H9 (cell line): ENCODE results near the gene RANBP17. TPM values are rescaled to one million over a fixed set of nuclear protein-coding genes. Genes with fewer than 3 reads are reported as not detected.

Source experiments
- DNase-seq: peaks from one replicate; pipeline ENCODE4 v3.0.0-alpha.2; 2017
- H2AFZ ChIP-seq: one replicate; pipeline ENCODE4 v1.6.1; 2013; ENCODE audit warnings: mild to moderate bottlenecking, low read length, control low read depth, moderate library complexity
- H2AK5ac ChIP-seq: 2 replicates; pipeline ENCODE4 v1.6.1; 2013; ENCODE audit warnings: low read length, control low read depth, mixed read lengths; ENCODE audit not compliant: insufficient read length
- H2BK120ac ChIP-seq: one replicate; pipeline ENCODE4 v1.6.1; 2013; ENCODE audit warnings: low read depth, mild to moderate bottlenecking, low read length, control low read depth, inconsistent platforms; ENCODE audit not compliant: poor library complexity, severe bottlenecking
- H2BK12ac ChIP-seq: 2 replicates; pipeline ENCODE4 v1.6.1; 2013; ENCODE audit warnings: low read length, control low read depth, mixed read lengths, low read depth; ENCODE audit not compliant: insufficient read length
- H2BK15ac ChIP-seq: 2 replicates; pipeline ENCODE4 v1.6.1; 2013; ENCODE audit warnings: low read depth, low read length, control low read depth
- H2BK20ac ChIP-seq: one replicate; pipeline ENCODE4 v1.6.1; 2013; ENCODE audit warnings: low read depth, mild to moderate bottlenecking, low read length, control low read depth, inconsistent platforms; ENCODE audit not compliant: poor library complexity, severe bottlenecking
- H2BK5ac ChIP-seq: 2 replicates; pipeline ENCODE4 v1.6.1; 2013; ENCODE audit warnings: low read length, control low read depth, mixed read lengths; ENCODE audit not compliant: insufficient read length
- H3K14ac ChIP-seq: 2 replicates; pipeline ENCODE4 v1.6.1; 2013; ENCODE audit warnings: low read length, control low read depth; ENCODE audit not compliant: insufficient read depth
- H3K18ac ChIP-seq: 2 replicates; pipeline ENCODE4 v1.6.1; 2013; ENCODE audit warnings: low read depth, mild to moderate bottlenecking, mixed read lengths, low read length, control low read depth; ENCODE audit not compliant: insufficient read length
- H3K23ac ChIP-seq: 2 replicates; pipeline ENCODE4 v1.6.1; 2013; ENCODE audit warnings: low read length, control low read depth, mixed read lengths, low read depth; ENCODE audit not compliant: insufficient read length
- H3K23me2 ChIP-seq: 2 replicates; pipeline ENCODE4 v1.6.1; 2013; ENCODE audit warnings: low read depth, mild to moderate bottlenecking, mixed read lengths, low read length, control low read depth; ENCODE audit not compliant: insufficient read length, poor library complexity, severe bottlenecking
- H3K27ac ChIP-seq: 2 replicates; pipeline ENCODE4 v1.5.1; 2013; ENCODE audit warnings: low read length, control low read depth, mixed read lengths, low read depth; ENCODE audit not compliant: insufficient read length
- H3K27me3 ChIP-seq: 2 replicates; pipeline ENCODE4 v1.6.1; 2013; ENCODE audit warnings: low read length, control low read depth, inconsistent platforms; ENCODE audit not compliant: insufficient read depth
- H3K4ac ChIP-seq: 2 replicates; pipeline ENCODE4 v1.6.1; 2013; ENCODE audit warnings: low read depth, mild to moderate bottlenecking, control low read depth, inconsistent platforms, low read length, moderate library complexity
- H3K4me1 ChIP-seq: 2 replicates; pipeline ENCODE4 v1.6.1; 2013; ENCODE audit warnings: low read length, control low read depth, inconsistent platforms; ENCODE audit not compliant: insufficient read depth
- H3K4me2 ChIP-seq: 2 replicates; pipeline ENCODE4 v1.6.1; 2013; ENCODE audit warnings: low read length, control low read depth, mixed read lengths; ENCODE audit not compliant: insufficient read length, insufficient read depth
- H3K56ac ChIP-seq: 2 replicates; pipeline ENCODE4 v1.6.1; 2013; ENCODE audit warnings: low read depth, mild to moderate bottlenecking, mixed read lengths, low read length, control low read depth; ENCODE audit not compliant: insufficient read length
- H3K79me1 ChIP-seq: 2 replicates; pipeline ENCODE4 v1.6.1; 2013; ENCODE audit warnings: low read depth, mild to moderate bottlenecking, moderate library complexity, low read length, control low read depth, inconsistent platforms; ENCODE audit not compliant: insufficient read depth, poor library complexity, severe bottlenecking
- H3K79me2 ChIP-seq: 2 replicates; pipeline ENCODE4 v1.6.1; 2013; ENCODE audit warnings: low read length, control low read depth, inconsistent platforms; ENCODE audit not compliant: insufficient read depth
- H3K9ac ChIP-seq: 2 replicates; pipeline ENCODE4 v1.6.1; 2013; ENCODE audit warnings: low read length, control low read depth, mixed read lengths; ENCODE audit not compliant: insufficient read length; ENCODE audit errors: extremely low read depth
- H3K9me3 ChIP-seq: one replicate; pipeline ENCODE4 v1.6.1; 2013; ENCODE audit warnings: low read depth, low read length, inconsistent platforms; ENCODE audit not compliant: control insufficient read depth
- H3T11ph ChIP-seq: one replicate; pipeline ENCODE4 v1.6.1; 2013; ENCODE audit warnings: mild to moderate bottlenecking, low read length, control low read depth, inconsistent platforms
- H4K20me1 ChIP-seq: one replicate; pipeline ENCODE4 v1.6.1; 2013; ENCODE audit not compliant: control insufficient read depth, insufficient read length, insufficient read depth
- H4K5ac ChIP-seq: 2 replicates; pipeline ENCODE4 v1.6.1; 2013; ENCODE audit warnings: low read depth, mild to moderate bottlenecking, mixed read lengths, low read length, control low read depth; ENCODE audit not compliant: insufficient read length
- H4K8ac ChIP-seq: replicated peaks from 2 replicates; pipeline ENCODE4 v1.6.1; 2013; ENCODE audit warnings: low read length, control low read depth, mixed read lengths, low read depth; ENCODE audit not compliant: insufficient read length
- H4K91ac ChIP-seq: 2 replicates; pipeline ENCODE4 v1.6.1; 2013; ENCODE audit warnings: low read depth, mild to moderate bottlenecking, moderate library complexity, mixed read lengths, low read length, control low read depth; ENCODE audit not compliant: insufficient read length
- H3K27ac Mint-ChIP-seq, 3 experiments: 2 replicates in 2 of 3; 3 replicates in 1 of 3; pipeline ENCODE4 v1.8.0; 2020 to 2021; ENCODE audit warnings: mixed read lengths in 3 of 3, mild to moderate bottlenecking in 1 of 3, moderate library complexity in 1 of 3
- H3K27me3 Mint-ChIP-seq: 2 replicates; pipeline ENCODE4 v1.8.0; 2021; ENCODE audit warnings: low read depth, mild to moderate bottlenecking, moderate library complexity, mixed read lengths
- H3K36me3 Mint-ChIP-seq, 3 experiments: 2 replicates in 2 of 3; 3 replicates in 1 of 3; pipeline ENCODE4 v1.8.0; 2020 to 2021; ENCODE audit warnings: low read depth in 3 of 3, mixed read lengths in 3 of 3; ENCODE audit not compliant: insufficient read depth in 1 of 3
- H3K4me1 Mint-ChIP-seq, 2 experiments: 2 replicates each; pipeline ENCODE4 v1.8.0; 2020; ENCODE audit warnings: mixed read lengths in 2 of 2
- H3K4me3 Mint-ChIP-seq, 2 experiments: 2 replicates in 1 of 2; 3 replicates in 1 of 2; pipeline ENCODE4 v1.8.0; 2020 to 2021; ENCODE audit warnings: mild to moderate bottlenecking in 2 of 2, mixed read lengths in 2 of 2, moderate library complexity in 1 of 2
- H3K9me3 Mint-ChIP-seq, 2 experiments: 2 replicates in 1 of 2; 3 replicates in 1 of 2; pipeline ENCODE4 v1.8.0; 2020; ENCODE audit warnings: mild to moderate bottlenecking in 2 of 2, mixed read lengths in 2 of 2, moderate library complexity in 1 of 2
- CTCF ChIP-seq: fragments of 200-600 bp; sonication (generic); conservative IDR thresholded peaks from 3 replicates; pipeline ENCODE4 v1.8.0; 2021; ENCODE audit warnings: antibody characterized with exemption, mild to moderate bottlenecking
- WGBS: extraction: QIAGEN DNeasy Blood & Tissue Kit; methylation state at CpG from one replicate; pipeline ENCODE4 v1.1.7; 2013; ENCODE audit warnings: missing lambda C conversion rate, low lambda C conversion rate, mixed read lengths; ENCODE audit not compliant: insufficient read length; ENCODE audit errors: extremely low coverage; 5-methylcytosine and 5-hydroxymethylcytosine counted together
- total RNA-seq: library from RNA; stranded (reverse); gene quantifications from 2 replicates; pipeline ENCODE4 v1.2.1, GENCODE V29; 2021

Gene RANBP17
- total RNA-seq, 1 experiment from 2014 or later = 16.5 TPM

GRCh38 chr5:170903075-170903474 lies 41.3 kb downstream of the RANBP17 start:
- H3K79me2 ChIP-seq = no peaks in the 10 kb centered on the region
- peaks cover 12% of the 10 kb centered on the region in 2 experiments for H3K4me1 Mint-ChIP-seq
- no peak overlapping the region for H2BK12ac ChIP-seq
- H3K9ac ChIP-seq = no peak overlapping the region
- H3K27me3 Mint-ChIP-seq = no peaks in the 10 kb centered on the region; the same call in 1 of the 2 replicates
- no peak overlapping the region for H3K14ac ChIP-seq
- H3K36me3 Mint-ChIP-seq = peaks cover 40 to 49% (median 47%) of the 10 kb centered on the region in 3 experiments
- no peak overlapping the region for H2BK120ac ChIP-seq
- H3K18ac ChIP-seq = no peak overlapping the region
- H3K27ac Mint-ChIP-seq = no peak overlapping the region
- no peak overlapping the region for H3K27ac ChIP-seq
- H3K79me1 ChIP-seq = no peaks in the 10 kb centered on the region
- H2BK15ac ChIP-seq = no peak overlapping the region
- H4K91ac ChIP-seq = no peak overlapping the region
- H4K8ac ChIP-seq = no peak overlapping the region
- H3T11ph ChIP-seq = no peak overlapping the region
- no peaks in the 10 kb centered on the region for H3K27me3 ChIP-seq
- no peak overlapping the region for H3K23ac ChIP-seq
- no peak overlapping the region for H2BK5ac ChIP-seq
- H2AK5ac ChIP-seq = no peak overlapping the region
- no peak overlapping the region for H2BK20ac ChIP-seq
- H3K4me3 Mint-ChIP-seq = no peak overlapping the region
- no peak for TF ChIP-seq CTCF
- H3K56ac ChIP-seq = no peak overlapping the region
- no peak overlapping the region for H3K4me2 ChIP-seq
- DNase-seq = peak; percentile 33
- no peaks in the 10 kb centered on the region for H3K9me3 ChIP-seq
- no CpG with 5 or more reads among the region's 8 CpGs for WGBS
- H3K23me2 ChIP-seq = no peaks in the 10 kb centered on the region
- H2AFZ ChIP-seq = no peak overlapping the region
- no peak overlapping the region for H3K4ac ChIP-seq
- H4K5ac ChIP-seq = no peak overlapping the region
- H4K20me1 ChIP-seq = no peaks in the 10 kb centered on the region
- H3K4me1 ChIP-seq = peaks cover 2% of the 10 kb centered on the region; the same call in 1 of the 2 replicates
- H3K9me3 Mint-ChIP-seq = peaks cover 21 to 23% of the 10 kb centered on the region in 2 experiments
